Ovary (tissue), 9 donors: ENCODE measurements around the gene SERINC5. TPM values are rescaled to one million over a fixed set of nuclear protein-coding genes. Genes with fewer than 3 reads are reported as not detected.
"Not testable (repeated sequence)": the region's sequence is repeated elsewhere in the genome, so short reads cannot be mapped to it uniquely, and the experiment has no call there.

Source experiments
- DNase-seq, 5 donors: peaks; one replicate each; pipeline ENCODE4 v3.0.0-alpha.2; 2019 to 2020
- H3K27ac ChIP-seq, 2 donors: fragments of 200-600 bp; one replicate each; pipeline versions ENCODE4 v1.5.1 to v1.8.0; 2019 to 2022
- H3K27me3 ChIP-seq: fragments of 200-600 bp; one replicate; pipeline ENCODE4 v1.8.0; 2022
- H3K36me3 ChIP-seq: fragments of 200-600 bp; sonication (generic); one replicate; pipeline ENCODE4 v1.5.1; 2019
- H3K4me1 ChIP-seq: one replicate; pipeline ENCODE4 v1.8.1; 2013; ENCODE audit warnings: mild to moderate bottlenecking, moderate library complexity; ENCODE audit not compliant: insufficient read depth
- H3K4me3 ChIP-seq: fragments of 200-600 bp; sonication (generic); one replicate; pipeline ENCODE4 v1.5.1; 2017
- H3K9me3 ChIP-seq, 2 donors: fragments of 200-600 bp in 1 of 2; sonication (generic) in 1 of 2; one replicate each; pipeline versions ENCODE4 v1.5.1 to v1.8.1; 2013 to 2019; ENCODE audit warnings: mild to moderate bottlenecking in 1 of 2, moderate library complexity in 1 of 2
- EP300 ChIP-seq: sonication (generic); formaldehyde crosslinking; IDR thresholded peaks from one replicate; pipeline ENCODE4 v1.6.1; 2017; ENCODE audit warnings: antibody characterized with exemption
- POLR2A ChIP-seq: fragments of 450-650 bp; IDR thresholded peaks from one replicate; pipeline ENCODE4 v1.6.1; 2017; ENCODE audit warnings: antibody characterized with exemption, mild to moderate bottlenecking, moderate library complexity
- WGBS, 3 donors: extraction: QIAGEN DNeasy Blood & Tissue Kit in 1 of 3; methylation state at CpG; one replicate each; pipeline versions ENCODE4 v1.1.5 to v1.1.7; 2013 to 2017; 5-methylcytosine and 5-hydroxymethylcytosine counted together
- intact Hi-C, 4 donors: fragments of 100-400 bp; cut with DNase I; formaldehyde crosslinking; loops; one replicate each; pipeline versions ENCODE4 v1.11.0 to v1.15.1; 2022 to 2023
- polyA plus RNA-seq, 2 donors: library from polyadenylated mRNA; stranded (reverse); fragments of 200-250 nt in 1 of 2; fragments of 350-450 nt in 1 of 2; fragmentation: Illumina TruSeq in 1 of 2; extraction: RNeasy Lipid Tissue Mini Kit (QIAGEN cat#74804) in 1 of 2; gene quantifications; one replicate each; pipeline ENCODE4 v1.2.3, GENCODE V29; 2013 to 2014
- total RNA-seq, 7 donors: library from RNA; depleted of rRNA in 2 of 7; stranded (reverse); fragments of >200 nt in 2 of 7; fragmentation: NEBNext Ultra II Directional in 3 of 7; extraction: Animal tissue kit (Norgen Biotek cat#: 25700) in 3 of 7; gene quantifications; one replicate each; pipeline versions ENCODE4 v1.1.0 to v1.2.4, GENCODE V29; 2016 to 2023
- TF ChIP-seq, protein P1 (sequence below), 3 donors: fragments of 450-650 bp in 2 of 3; fragments of 200-600 bp in 1 of 3; IDR thresholded peaks; one replicate each; pipeline versions ENCODE4 v1.5.1 to v1.8.0; 2016 to 2022; ENCODE audit warnings: antibody characterized with exemption in 3 of 3, mild to moderate bottlenecking in 1 of 3
- donor health status: DM: no; HTN: no; CAD: no; lungs with moderate emphysema.
- donor health status: DM: no; HTN: no; CAD: no.
- donor health status: Bipolar disorder and iron deficiency.
- donor health status: DM: yes; HTN: yes; CAD: no.
- donor health status: DM: no; HTN: no; CAD: no.
- donor health status: DM: yes; HTN: yes; CAD: no.

Gene SERINC5
- total and polyA plus RNA-seq, 9 donors, result 12.7 to 88.7 (median 44.5) TPM

DNA sequence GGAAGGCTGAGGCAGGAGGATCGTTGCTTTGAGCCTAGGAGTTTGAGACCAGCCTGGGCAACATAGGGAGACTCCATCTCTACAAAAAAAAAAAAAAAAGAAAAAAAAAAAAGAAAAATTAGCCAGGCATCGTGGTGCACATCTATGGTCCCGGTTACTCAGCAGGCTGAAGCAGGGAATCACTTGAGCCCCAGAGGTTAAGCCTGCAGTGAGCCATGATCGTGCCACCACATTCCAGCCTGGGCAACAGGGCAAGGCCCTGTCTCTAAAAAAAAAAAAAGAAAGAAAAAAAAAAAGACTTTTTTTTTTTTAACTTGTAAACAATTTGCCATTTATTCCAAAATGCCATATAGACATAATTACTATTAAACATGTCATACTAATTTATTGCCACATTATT, 64.5 kb downstream of the SERINC5 start:
- H3K27me3 ChIP-seq, result no peaks in the 10 kb centered on the region
- H3K36me3 ChIP-seq, result no peaks in the 10 kb centered on the region
- H3K4me3 ChIP-seq, result no peak overlapping the region
- peak in 1 of 5 donors; percentile 20 for DNase-seq
- peak overlapping the region in 1 of 2 donors; percentile 78 for H3K27ac ChIP-seq
- TF ChIP-seq, protein P1, sequence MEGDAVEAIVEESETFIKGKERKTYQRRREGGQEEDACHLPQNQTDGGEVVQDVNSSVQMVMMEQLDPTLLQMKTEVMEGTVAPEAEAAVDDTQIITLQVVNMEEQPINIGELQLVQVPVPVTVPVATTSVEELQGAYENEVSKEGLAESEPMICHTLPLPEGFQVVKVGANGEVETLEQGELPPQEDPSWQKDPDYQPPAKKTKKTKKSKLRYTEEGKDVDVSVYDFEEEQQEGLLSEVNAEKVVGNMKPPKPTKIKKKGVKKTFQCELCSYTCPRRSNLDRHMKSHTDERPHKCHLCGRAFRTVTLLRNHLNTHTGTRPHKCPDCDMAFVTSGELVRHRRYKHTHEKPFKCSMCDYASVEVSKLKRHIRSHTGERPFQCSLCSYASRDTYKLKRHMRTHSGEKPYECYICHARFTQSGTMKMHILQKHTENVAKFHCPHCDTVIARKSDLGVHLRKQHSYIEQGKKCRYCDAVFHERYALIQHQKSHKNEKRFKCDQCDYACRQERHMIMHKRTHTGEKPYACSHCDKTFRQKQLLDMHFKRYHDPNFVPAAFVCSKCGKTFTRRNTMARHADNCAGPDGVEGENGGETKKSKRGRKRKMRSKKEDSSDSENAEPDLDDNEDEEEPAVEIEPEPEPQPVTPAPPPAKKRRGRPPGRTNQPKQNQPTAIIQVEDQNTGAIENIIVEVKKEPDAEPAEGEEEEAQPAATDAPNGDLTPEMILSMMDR (IDR thresholded peaks at IDR 0.05), result no peak
- TF ChIP-seq POLR2A, result no peak
- no peak for TF ChIP-seq EP300
- WGBS, 3 donors, result 42 to 51% (median 45%) methylated on average over 4 of the region's 4 CpGs
- H3K4me1 ChIP-seq, result peaks cover 38% of the 10 kb centered on the region
- H3K9me3 ChIP-seq, result no peaks in the 10 kb centered on the region
- intact Hi-C loops, result loop anchor here in 1 of 4 donors (5.0 kb wide), 1 partner anchor 66 kb away; the partner anchor contains the start of gene SERINC5

DNA sequence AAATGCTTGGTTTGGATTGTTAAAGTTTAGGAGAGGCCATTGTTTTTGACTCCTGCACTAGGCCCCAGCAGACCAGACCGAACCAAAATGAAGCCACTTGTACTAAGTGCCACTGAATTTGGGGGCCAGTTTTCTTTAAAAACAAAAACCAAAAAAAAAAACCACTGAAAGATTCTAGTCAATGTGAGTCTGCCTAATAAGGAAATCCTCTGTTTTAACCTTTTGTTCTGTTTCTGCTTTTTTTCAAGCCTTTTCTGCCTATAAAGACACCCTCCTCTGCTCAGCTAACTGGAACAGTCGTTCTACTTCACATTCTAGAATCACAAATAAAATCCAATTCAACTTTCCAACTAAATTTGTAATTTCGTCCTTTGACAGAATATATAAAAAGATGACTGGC, 64.9 kb downstream of the SERINC5 start:
- WGBS, 3 donors, result 47 to 50% (median 48%) methylated on average over 3 of the region's 3 CpGs
- intact Hi-C loops, result loop anchor here in 1 of 4 donors (5.0 kb wide), 1 partner anchor 66 kb away; the partner anchor contains the start of gene SERINC5
- Histone ChIP-seq H3K9me3 (no peaks in the 10 kb centered on the region), H3K27me3 (no peaks in the 10 kb centered on the region), H3K36me3 (no peaks in the 10 kb centered on the region), H3K4me3 (no peak overlapping the region), H3K27ac (peak overlapping the region in 1 of 2 donors; percentile 46), H3K4me1 (peaks cover 35% of the 10 kb centered on the region)
- no peak for TF ChIP-seq POLR2A
- TF ChIP-seq EP300, result no peak
- no peak for DNase-seq

DNA sequence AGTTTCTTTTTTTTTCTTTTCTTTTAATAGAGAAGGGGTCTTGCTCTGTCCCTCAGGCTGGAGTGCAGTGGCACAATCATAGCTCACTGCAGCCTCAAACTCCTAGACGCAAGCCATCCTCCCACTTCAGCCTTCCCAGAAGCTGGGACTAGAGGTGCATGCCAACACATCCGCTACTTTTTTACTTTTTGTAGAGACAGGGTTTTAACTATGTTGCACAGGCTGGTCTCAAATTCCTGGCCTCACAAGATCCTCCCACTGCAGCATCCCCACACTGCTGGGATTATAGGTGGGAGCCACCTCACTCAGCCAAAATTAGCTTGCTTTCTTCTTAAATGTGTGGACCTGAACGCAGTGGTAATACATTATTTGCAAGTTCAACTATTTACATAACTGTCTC, 66.1 kb downstream of the SERINC5 start:
- 32 to 41% (median 33%) methylated on average over 3 of the region's 3 CpGs for WGBS, 3 donors
- Histone ChIP-seq H3K9me3 (no peaks in the 10 kb centered on the region), H3K27ac (peak overlapping the region in 1 of 2 donors; percentile 31), H3K4me3 (peak overlapping the region; percentile 26), H3K4me1 (peaks cover 28% of the 10 kb centered on the region), H3K36me3 (no peaks in the 10 kb centered on the region), H3K27me3 (no peaks in the 10 kb centered on the region)
- intact Hi-C loops, result loop anchor here in 1 of 4 donors (5.0 kb wide), 1 partner anchor 68 kb away; the partner anchor contains the start of gene SERINC5
- DNase-seq, result peak in 1 of 5 donors; percentile 9
- TF ChIP-seq, protein P1 (IDR thresholded peaks at IDR 0.05), result no peak
- no peak for TF ChIP-seq POLR2A
- no peak for TF ChIP-seq EP300

DNA sequence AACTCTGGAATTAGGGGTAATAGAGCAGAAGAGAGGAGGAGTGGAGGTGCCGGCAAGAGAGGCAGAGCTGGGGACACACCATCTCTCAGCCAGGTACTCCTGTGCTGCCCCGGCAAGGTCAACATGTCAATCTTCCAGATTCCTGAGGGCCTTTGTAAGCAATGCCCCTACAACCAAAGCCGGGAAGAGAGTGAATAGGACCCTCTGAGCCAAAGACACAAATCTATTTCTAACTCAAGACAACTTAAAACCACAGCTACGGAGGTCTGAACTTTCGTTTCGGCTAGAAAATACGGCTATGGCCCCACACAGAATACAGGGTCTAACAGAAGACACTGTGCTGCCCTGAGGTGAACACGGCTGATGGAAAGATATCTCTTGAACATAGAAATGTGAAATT, 66.6 kb downstream of the SERINC5 start:
- TF ChIP-seq, protein P1 (IDR thresholded peaks at IDR 0.05), result no peak
- TF ChIP-seq POLR2A (no peak), EP300 (no peak)
- Histone ChIP-seq H3K27me3 (no peaks in the 10 kb centered on the region), H3K9me3 (no peaks in the 10 kb centered on the region), H3K4me1 (peaks cover 28% of the 10 kb centered on the region), H3K36me3 (no peaks in the 10 kb centered on the region), H3K27ac (peak overlapping the region in 1 of 2 donors; percentile 31), H3K4me3 (peak overlapping the region; percentile 26)
- peak in 1 of 5 donors; percentile 16 for DNase-seq
- intact Hi-C loops, result no loop called here
- 14 to 20% (median 18%) methylated on average over 8 of the region's 8 CpGs for WGBS, 3 donors

DNA sequence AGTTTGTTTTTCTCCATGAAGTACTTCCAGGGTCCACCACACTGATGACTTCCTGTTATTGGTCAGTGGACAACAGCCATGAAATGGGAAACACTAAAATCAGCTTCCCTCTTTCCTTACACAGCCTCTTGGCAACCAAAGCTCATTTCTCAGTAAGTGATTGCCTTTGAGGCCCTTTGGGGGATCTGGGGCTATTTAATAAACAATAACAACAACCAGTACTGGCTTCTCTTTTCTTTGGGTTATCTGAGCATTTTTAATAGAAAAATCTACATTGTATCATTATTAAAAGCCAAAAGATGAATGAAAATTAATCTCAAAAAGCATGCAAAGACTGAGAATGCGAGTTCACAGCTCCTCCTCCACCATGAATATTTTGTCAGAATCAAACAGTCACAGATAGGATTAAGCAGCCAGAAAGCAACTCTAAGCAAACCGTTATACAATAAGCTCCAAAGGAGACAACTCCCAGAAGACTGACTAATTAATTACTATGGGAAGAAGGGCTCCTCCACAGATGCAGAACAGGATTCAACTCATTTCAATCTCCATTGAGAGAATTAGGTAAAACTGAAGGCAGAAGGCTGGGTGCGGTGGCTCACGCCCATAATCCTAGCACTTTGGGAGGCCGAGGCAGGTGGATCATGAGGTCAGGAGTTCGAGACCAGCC, 68.3 kb downstream of the SERINC5 start:
- no peak for TF ChIP-seq POLR2A
- TF ChIP-seq, protein P1 (IDR thresholded peaks at IDR 0.05), result no peak
- TF ChIP-seq EP300, result no peak
- Histone ChIP-seq H3K36me3 (no peaks in the 10 kb centered on the region), H3K27ac (peak overlapping the region in 1 of 2 donors; percentile 27), H3K9me3 (no peaks in the 10 kb centered on the region), H3K4me3 (no peak overlapping the region), H3K4me1 (peaks cover 20% of the 10 kb centered on the region), H3K27me3 (no peaks in the 10 kb centered on the region)
- WGBS, 3 donors, result 65 to 71% (median 70%) methylated on average over 6 of the region's 6 CpGs
- intact Hi-C loops, result no loop called here
- peak in 1 of 5 donors; percentile 6 for DNase-seq

DNA sequence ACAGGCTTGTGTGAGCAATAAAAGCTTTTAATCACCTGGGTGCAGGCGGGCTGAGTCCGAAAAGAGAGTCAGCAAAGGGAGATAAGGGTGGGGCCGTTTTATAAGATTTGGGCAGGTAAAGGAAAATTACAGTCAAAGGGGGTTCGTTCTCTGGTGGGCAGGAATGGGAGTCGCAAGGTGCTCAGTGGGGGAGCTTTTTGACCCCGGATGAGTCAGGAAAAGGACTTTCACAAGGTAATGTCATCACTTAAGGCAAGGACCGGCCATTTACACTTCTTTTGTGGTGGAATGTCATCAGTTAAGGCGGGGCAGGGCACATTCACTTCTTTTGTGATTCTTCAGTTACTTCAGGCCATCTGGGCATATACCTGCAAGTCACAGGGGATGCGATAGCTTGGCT, 70.3 kb downstream of the SERINC5 start:
- H3K9me3 ChIP-seq, DNase-seq, intact Hi-C loops, H3K36me3 ChIP-seq, H3K27ac ChIP-seq, H3K4me3 ChIP-seq, H3K27me3 ChIP-seq: not testable (repeated sequence)
- 89 to 96% (median 94%) methylated on average over 9 of the region's 9 CpGs for WGBS, 3 donors
- peaks cover 12% of the 10 kb centered on the region for H3K4me1 ChIP-seq
